ENCODE results near the gene XRCC4.

XRCC4 gene

GRCh38 chr5:83376461-83376860, 299.1 kb downstream of the XRCC4 start:
- TF ChIP-seq CTCF (IDR thresholded peaks at IDR 0.05; ENCODE audit: control insufficient read depth, insufficient read depth, low read depth, low read length, missing control alignments) = no peak
- no peak for DNase-seq (ENCODE audit: low read depth)
- H3K4me3 ChIP-seq (ENCODE audit: control insufficient read depth, low read depth, low read length) = no peak overlapping the region

DNA sequence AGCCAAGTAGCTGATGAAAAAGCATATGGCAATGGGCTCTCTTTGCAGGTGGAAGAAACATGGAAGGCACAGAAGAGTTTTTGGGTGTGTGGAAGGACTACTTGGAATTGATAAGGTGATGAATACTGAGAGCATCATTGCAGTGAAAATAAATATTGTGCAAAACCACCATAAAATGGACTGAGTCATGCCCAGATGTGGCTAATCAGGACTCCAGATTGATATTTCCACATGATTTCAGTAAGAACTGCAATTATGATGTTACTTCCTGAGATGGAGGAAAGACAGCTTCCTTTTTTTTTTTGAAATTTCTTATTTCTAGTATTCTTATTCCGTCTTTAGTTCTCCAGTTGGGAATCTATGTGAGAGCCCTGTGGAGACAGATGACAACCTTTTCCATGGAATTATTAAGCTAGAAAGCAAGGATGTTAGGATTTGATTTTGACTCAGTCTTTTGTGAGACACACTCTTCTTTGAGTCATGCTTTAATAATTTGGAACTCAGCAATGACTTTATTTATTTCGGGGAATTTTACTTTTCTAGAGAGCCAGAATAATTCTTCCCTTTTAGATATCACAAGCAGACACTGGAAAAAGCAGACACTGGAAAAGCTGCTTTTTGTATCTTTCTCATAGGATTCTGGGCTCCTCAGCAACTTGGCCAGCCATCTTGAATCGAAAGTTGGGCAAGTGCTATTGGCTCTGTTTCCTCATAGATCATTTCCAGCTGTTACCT, 300.0 kb downstream of the XRCC4 start:
- TF ChIP-seq CTCF (IDR thresholded peaks at IDR 0.05; ENCODE audit: control insufficient read depth, insufficient read depth, low read depth, low read length, missing control alignments) = no peak
- DNase-seq (ENCODE audit: low read depth) = peak; percentile 70
- no peak overlapping the region for H3K4me3 ChIP-seq (ENCODE audit: control insufficient read depth, low read depth, low read length)

DNA sequence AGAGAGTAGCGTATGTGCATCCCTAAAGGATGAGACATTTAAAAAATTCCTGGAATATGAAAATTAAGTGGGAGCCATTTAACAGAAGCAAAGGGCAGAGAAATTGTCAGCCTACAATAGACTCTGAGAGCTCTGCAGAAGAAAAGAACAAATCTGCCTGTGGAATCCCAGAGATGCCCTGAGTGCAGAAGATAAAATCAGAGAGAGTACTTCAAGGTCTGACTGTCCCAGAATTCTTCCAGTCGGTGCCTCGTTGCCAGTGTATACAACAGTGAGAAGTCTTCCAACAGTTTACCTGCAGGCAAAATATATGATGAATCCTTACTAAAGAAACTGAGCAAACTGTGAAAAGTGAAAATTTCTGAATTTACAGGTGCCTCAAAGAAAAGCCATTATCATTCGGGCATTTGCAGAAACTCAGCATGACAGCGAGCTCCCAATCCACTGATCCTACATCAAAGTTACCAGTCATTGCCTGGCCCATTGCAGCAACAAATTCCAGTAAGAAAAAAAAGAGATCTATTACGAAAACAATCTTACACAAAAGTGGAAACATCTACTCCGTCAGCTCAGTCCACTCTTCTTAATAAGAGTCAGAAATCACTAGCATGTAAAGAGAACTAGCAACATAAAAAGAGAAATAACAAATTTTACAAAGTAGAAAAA, 301.4 kb downstream of the XRCC4 start:
- TF ChIP-seq CTCF (IDR thresholded peaks at IDR 0.05; ENCODE audit: control insufficient read depth, insufficient read depth, low read depth, low read length, missing control alignments) = no peak
- DNase-seq (ENCODE audit: low read depth) = no peak
- H3K4me3 ChIP-seq (ENCODE audit: control insufficient read depth, low read depth, low read length) = no peak overlapping the region

DNA sequence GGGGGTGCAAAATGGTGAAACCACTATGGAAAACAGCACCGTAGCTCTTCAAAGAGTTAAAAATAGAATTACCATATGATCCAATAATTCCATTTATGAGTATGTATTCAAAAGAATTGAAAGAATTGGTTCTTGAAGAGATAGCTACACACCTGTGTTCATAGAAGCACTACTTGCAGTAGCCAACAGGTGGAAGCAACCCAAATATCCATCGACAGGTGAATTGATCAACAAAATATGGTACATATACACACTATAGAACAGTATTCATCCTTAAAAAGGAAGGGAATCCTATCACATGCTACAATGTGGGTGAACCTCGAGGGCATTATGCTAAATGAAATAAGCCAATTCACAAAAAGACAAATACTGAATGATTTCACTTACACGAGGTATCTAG, 308.5 kb downstream of the XRCC4 start:
- H3K4me3 ChIP-seq (ENCODE audit: control insufficient read depth, low read depth, low read length) = no peak overlapping the region
- no peak for DNase-seq (ENCODE audit: low read depth)
- no peak for TF ChIP-seq CTCF (IDR thresholded peaks at IDR 0.05; ENCODE audit: control insufficient read depth, insufficient read depth, low read depth, low read length, missing control alignments)

GRCh38 chr5:83387041-83387440, 309.7 kb downstream of the XRCC4 start:
- DNase-seq (ENCODE audit: low read depth) = no peak
- TF ChIP-seq CTCF (IDR thresholded peaks at IDR 0.05; ENCODE audit: control insufficient read depth, insufficient read depth, low read depth, low read length, missing control alignments) = no peak
- no peak overlapping the region for H3K4me3 ChIP-seq (ENCODE audit: control insufficient read depth, low read depth, low read length)

GRCh38 chr5:83388608-83389007, 311.3 kb downstream of the XRCC4 start:
- DNase-seq (ENCODE audit: low read depth) = no peak
- no peak overlapping the region for H3K4me3 ChIP-seq (ENCODE audit: control insufficient read depth, low read depth, low read length)
- no peak for TF ChIP-seq CTCF (IDR thresholded peaks at IDR 0.05; ENCODE audit: control insufficient read depth, insufficient read depth, low read depth, low read length, missing control alignments)

Data from AG09309 (cell line).